HTR-8/SVneo (cell line): ENCODE measurements around the gene YIPF6.
"Not testable (repeated sequence)": the region's sequence is repeated elsewhere in the genome, so short reads cannot be mapped to it uniquely, and the experiment has no call there.

ENCODE experiments used
- DNase-seq: peaks from one replicate; pipeline ENCODE4 v3.0.0; 2011; ENCODE audit warnings: low spot score, mixed read lengths; ENCODE audit not compliant: insufficient read length
- FAIRE-seq: peaks from 2 replicates; lab custom pipeline; 2011; peaks lifted over from hg19 to GRCh38; lab: Jason Lieb, UNC

YIPF6 gene, protein sequence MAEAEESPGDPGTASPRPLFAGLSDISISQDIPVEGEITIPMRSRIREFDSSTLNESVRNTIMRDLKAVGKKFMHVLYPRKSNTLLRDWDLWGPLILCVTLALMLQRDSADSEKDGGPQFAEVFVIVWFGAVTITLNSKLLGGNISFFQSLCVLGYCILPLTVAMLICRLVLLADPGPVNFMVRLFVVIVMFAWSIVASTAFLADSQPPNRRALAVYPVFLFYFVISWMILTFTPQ

DNA sequence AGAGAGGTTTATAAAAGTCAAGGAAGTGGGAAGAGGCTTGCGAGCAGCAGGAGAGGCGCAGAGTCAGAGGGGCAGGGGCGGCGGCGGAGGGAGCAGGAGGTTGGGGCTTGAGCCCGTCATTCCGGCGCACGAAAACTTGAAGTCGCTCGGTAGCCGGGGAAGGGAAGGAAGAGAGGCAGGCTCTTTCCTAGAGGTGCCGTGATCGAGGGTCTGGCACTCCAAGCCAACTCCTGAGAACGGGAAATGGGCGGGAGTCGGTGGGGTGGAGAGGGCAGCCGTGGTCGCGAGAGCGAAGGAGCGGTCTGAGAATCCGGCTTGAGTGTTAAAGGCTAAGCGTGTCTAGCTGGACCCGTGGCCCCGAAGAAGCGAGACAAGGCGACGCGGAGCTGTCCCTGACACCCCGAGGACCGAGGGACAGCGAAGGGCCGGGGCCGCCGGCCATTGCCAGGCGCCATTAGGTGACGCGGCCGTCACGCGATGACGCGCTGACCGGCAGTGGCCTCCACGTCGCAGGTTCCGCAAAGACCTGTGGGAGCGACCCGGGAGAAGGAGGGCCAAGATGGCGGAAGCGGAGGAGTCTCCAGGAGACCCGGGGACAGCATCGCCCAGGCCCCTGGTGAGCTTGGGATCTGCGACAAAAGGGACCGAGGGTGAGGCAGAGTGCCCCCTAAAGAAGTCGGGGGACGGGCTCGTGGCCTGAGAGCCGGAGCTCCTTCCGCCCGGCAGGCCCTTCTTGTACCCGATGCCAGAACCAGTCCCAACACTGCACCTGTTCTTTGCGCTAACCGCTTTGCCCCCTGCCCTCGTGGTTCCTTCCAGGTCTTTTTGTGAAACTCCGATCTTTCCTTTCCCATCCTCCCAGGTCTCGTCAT, at the start of gene YIPF6:
TSS of gene YIPF6 (plus strand) at position 544 of the 872 bp plus-strand sequence. CDS start at position 560, 16 bp downstream.
- DNase-seq (peak; percentile 61), FAIRE-seq (no peak)

DNA sequence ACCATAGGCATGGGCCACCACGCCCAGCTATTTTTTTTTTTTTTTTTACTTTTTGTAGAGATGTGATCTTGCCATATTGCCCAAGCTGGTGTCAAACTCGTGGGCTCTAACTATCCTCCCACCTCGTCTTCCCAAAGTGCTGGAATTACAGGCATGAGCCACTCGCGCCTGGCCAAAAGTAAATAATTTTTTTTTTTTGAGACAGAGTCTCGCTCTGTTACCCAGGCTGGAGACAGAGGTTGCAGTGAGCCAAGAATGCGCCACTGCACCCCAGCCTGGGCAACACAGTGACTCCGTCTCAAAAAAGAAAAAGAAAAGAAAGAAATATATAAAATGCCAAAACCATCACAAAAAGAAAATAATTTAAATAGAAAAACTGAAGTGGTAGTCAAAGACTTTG, 47.1 kb upstream of the YIPF6 start:
- no peak for FAIRE-seq
- DNase-seq = no peak

DNA sequence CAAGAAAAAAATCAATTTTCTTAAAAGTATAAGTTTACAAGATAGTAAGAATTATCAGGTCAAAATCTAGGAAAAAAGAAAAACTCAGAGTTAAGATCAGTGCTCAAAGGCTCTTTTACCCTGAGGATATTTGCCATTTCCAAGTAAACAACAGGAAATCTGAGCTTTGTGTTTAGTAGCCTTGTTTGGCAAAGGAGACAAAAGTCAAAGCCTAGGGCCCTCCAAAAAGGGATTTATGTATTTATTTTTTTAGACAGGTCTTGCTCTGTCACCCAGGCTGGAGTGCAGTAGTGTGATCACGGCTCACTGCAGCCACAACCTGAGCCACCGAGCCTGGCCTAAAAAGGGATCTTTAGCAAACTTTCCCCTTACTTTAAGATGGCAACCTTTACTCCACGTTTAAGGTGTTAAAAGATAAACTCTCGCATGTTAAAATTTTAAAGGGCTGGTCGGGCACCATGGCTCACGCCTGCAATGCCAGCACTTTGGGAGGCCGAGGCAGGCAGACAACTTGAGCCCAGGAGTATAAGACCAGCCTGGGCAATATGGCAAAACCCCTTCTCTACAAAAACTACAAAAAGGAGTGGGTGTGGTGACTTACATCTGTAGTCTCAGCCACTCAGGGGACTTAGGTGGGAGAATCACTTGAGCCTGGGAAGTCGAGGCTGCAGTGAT, 44.2 kb upstream of the YIPF6 start:
- no peak for DNase-seq
- no peak for FAIRE-seq

DNA sequence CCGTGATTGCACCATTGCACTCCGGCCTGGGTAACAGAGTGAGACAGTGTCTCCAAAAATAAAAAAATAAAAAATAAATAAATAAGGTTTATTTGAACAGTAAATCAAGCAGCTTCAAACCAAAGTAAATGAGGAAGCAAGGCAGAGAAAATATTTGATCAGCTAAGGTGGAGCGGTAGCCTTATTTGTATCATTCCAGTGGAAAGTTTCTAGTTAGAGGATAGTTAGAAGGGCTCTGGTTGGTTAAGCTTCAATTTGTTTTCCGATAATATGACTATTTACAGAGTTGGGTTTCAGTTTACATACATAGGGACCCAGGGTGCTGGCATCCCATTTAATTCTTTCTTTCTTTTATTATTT, 43.7 kb upstream of the YIPF6 start:
- FAIRE-seq = no peak

DNA sequence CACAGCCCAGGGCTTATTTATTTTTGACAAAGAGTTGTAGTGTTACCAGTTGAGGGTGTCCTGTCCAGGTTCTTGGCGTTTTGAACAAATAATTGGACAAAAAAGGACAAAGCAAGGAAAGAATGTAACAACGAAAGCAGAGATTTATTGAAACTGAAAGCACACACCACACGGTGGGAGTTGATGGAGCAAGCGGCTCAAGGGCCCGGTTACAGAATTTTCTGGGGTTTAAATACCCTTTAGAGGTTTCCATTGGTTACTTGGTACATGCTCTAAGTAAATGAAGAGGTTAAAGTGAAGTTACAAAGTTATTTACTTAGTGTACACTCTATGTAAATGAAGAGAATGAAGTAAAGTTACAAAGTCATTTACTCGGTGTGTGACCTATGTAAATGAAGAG, 37.8 kb upstream of the YIPF6 start:
- DNase-seq (no peak), FAIRE-seq (no peak)

More for the DNA sequence above, 43.7 kb upstream of the YIPF6 start:
- no peak for DNase-seq

DNA sequence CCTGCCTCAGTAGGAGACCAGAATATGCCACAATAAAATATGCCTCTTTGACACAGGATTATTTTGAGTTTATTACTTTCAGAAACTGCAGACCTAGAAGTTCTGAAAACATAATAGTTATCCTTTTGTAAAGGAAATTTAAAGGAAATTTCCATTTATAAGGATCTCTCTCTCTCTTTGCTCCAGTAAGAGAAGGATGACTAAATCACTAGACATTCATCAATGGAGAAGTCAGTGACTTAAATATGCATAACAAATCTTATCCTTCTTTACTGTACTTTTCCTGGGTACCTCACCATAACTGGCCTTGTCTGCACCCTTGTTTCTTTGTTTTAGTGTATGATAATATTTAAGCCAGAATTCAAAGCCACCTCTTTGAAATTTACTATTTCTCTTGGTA, 37.3 kb upstream of the YIPF6 start:
- no peak for FAIRE-seq
- DNase-seq = no peak

DNA sequence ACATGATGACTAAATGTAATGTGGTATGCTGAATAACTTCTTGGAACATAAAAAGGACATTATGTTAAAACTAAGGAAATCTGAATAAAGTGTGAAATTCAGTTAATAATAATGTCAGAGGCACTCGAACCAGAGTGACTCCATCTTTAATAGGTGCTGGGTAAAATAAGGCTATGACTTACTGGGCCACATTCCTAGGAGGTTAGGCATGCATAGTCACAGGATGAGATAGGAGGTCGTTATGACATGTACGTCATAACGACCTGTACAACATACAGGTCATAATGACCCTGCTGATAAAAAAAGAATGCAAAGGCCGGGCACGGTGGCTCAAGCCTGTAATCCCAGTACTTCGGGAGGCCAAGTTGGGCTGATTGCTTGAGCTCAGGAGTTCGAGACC, 36.7 kb upstream of the YIPF6 start:
- DNase-seq (no peak), FAIRE-seq (no peak)

DNA sequence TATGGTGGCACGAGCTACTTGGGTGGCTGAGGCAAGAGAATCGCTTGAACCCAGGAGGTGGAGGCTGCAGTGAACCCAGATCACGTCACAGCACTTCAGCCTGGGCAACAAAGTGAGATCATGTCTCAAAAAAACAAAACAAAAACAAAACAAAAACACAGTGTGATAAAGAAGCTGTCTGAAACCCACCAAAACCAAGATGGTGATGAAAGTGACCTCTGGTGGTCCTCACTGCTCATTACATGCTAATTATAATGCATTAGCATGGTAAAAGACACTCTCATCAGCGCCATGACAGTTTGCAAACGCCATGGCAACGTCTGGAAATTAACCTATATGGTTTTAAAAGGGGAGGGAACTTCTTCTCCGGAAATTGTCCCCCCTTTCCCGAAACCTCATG, 36.2 kb upstream of the YIPF6 start:
- FAIRE-seq = no peak
- no peak for DNase-seq

DNA sequence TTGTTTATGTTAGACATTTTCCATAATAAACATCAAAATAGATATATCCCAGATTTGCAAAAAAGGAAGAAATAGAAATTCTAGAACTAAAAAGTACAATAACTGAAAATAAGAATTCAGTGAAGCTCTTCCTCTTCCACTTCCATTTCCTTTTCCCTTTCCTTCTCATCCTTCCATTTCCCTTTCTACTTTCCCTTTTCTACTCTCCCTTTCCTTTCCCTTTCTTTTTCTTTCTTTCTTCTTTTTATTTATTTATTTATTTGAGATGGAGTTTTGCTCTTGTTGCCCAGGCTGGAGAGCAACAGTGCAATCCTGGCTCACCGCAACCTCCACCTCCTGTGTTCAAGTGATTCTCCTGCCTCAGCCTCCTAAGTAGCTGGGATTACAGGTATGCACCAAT, 35.0 kb upstream of the YIPF6 start:
- DNase-seq (no peak), FAIRE-seq (no peak)

DNA sequence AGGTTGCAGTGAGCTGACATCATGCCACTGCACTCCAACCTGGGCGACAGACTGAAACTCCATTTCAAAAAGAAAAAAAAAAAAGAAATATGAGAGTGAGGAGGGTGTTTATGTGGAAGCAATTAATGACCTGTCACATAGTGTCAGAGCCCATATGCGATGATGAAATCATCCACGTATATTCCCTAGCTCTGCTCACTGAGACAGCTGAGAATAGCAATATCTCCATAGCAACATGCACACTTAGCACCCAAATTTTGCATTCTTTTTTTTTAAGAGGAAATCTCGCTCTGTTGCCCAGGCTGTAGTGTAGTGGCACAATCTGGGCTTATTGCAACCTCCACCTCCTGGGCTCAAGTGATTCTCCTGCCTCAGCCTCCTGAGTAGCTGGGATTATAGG, 34.1 kb upstream of the YIPF6 start:
- DNase-seq (no peak), FAIRE-seq (no peak)

DNA sequence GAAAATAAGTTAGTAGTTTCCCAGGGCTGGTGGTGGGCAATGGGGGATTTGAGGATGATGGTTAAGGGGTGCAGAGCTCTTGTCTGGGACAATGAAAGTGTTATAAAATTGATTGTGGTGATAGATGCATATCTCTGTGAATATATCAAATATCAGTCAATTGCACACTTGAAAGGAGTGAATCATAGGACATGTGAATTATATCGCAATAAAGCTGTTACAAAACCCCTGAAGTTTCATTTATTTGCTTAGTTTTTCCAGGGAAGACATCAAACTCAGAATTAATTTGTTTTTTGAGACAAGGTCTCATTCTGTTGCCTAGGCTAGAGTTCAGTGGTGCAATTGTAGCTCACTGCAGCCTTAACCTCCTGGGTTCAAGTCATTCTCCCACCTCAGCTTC, 17.9 kb upstream of the YIPF6 start:
- FAIRE-seq (no peak), DNase-seq (no peak)

DNA sequence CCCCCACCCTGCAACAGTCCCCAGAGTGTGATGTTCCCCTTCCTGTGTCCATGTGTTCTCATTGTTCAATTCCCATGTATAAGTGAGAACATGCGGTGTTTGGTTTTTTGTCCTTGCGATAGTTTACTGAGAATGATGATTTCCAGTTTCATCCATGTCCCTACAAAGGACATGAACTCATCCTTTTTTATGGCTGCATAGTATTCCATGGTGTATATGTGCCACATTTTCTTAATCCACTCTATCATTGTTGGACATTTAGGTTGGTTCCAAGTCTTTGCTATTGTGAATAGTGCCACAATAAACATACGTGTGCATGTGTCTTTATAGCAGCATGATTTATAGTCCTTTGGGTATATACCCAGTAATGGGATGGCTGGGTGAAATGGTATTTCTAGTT, 12.7 kb upstream of the YIPF6 start:
- not testable (repeated sequence) for FAIRE-seq, DNase-seq

DNA sequence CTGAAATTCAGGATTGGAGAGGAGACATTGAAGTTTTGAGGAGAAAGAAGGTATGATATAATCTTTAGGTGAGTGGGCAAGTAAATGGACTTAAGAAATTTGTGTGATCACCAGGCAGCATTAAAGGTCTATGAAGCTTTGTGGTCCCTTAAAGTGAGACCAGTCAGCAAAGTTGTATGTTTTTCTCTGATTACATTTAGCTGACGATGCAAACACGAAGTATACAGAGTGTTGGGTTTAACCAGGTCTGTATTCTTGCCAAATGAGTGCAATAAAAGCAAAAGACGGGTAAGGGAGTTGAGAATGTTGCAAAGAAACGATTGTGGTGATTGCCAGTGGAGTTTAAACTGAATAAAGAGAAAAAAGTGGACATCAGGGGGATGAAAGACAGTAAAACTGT, 11.6 kb upstream of the YIPF6 start:
- no peak for FAIRE-seq

DNA sequence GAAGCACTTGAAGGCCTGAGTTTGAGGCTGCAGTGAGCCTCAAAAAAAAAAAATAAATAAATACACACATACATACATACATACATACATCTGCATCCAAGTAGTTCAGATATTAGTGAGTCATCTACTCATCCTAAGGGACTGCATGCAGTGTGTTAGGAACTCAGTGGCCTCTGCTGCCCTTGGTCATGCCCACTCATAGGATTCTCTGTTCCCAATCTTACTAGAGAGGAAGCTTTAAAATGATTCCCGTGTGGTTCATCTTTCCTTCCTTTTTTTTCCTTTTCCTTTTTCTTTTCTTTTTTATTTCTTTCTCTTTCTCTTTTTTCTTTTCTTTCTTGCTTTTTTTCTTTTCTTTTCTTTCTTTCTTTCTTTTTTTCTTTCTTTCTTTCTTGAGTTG, 10.9 kb upstream of the YIPF6 start:
- DNase-seq (no peak), FAIRE-seq (no peak)

More for the DNA sequence above, 11.6 kb upstream of the YIPF6 start:
- DNase-seq = no peak

DNA sequence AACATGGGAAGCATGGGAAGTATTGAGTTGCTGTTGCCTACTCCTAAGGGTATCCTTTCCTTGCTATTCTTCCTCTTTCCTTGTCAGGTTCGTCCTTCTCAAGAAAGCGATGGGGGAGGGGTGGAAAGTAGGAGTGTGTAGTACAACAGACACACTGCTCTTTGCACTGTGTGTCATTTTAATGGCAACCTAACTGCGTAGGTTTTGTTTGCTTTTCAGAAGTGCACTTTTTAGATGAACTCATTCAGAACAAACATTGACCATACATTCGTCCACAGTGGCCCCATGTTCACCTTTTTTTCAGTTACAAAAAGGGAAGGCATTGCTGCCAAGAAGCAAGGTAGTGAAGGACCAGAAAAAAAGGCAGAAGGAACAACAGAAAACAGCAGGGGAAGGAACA, 10.2 kb upstream of the YIPF6 start:
- FAIRE-seq (no peak), DNase-seq (no peak)

DNA sequence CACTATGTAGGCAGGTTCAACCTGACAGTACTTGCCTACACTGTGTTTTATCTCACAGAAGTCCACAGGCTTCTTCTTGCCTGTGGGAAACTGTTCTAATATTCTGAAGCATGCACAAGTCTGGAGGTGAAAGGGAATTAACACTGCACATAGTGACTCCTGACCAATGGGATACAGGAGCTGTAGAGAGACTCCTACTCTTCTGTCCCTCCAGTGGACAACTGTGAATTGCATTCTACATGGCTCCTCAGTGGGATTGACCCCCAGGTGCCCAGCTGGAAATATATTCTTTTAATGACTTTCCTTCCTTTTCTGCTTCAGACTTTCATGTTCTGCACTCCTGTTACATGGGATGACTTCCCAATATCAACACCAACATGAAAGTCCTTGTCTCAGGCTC, 8.2 kb upstream of the YIPF6 start:
- peak; percentile 14 for DNase-seq
- no peak for FAIRE-seq

DNA sequence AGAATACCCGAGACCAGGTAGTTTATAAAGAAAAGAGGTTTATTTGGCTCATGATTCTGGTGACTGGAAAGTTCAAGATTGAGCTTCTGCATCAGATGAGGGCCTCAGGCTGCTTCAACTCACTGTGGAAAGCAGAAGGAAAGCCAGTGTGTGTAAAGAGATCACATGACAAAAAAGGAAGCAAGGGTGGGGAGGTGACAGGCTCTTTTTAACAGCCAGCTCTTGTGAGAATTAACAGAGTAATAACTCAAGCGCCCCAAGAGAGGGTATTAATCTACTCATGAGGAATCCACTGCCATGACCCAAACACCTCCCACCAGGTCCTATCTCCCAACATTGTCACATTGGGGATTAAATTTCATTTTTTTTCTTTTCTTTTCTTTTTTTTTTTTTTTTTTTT, 6.3 kb upstream of the YIPF6 start:
- no peak for FAIRE-seq
- DNase-seq = no peak

DNA sequence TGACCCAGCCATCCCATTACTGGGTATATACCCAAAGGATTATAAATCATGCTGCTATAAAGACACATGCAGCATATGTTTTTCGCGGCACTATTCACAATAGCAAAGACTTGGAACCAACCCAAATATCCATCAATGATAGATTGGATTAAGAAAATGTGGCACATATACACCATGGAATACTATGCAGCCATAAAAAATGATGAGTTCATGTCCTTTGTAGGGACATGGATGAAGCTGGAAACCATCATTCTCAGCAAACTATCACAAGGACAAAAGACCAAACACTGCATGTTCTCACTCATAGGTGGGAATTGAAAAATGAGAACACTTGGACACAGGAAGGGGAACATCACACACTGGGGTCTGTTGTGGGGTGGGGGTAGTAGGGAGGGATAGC, 5.1 kb upstream of the YIPF6 start:
- DNase-seq, FAIRE-seq: not testable (repeated sequence)

DNA sequence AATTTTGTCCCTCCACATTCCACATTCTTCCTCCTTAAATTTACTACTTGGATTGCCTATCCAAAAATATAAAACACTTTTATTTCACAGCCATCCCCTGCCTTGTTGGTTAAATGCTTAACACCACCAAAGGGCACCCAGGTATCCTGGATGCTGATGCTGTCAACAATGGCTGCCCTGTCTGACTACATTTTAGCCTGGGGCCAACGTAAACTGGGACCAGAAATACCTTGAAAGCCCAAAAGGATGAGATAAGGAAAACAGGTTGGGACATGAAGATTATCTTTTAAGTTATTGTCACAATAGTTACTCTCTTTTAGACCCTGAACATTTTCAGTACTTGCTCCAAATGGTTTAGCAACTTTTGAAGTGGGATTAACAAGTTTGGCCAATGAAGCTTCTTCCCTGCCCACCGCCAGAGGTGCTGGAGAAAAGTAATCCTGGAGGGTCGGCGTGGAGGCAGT, 775 bp upstream of the YIPF6 start:
- peak; percentile 3 for DNase-seq
- no peak for FAIRE-seq

DNA sequence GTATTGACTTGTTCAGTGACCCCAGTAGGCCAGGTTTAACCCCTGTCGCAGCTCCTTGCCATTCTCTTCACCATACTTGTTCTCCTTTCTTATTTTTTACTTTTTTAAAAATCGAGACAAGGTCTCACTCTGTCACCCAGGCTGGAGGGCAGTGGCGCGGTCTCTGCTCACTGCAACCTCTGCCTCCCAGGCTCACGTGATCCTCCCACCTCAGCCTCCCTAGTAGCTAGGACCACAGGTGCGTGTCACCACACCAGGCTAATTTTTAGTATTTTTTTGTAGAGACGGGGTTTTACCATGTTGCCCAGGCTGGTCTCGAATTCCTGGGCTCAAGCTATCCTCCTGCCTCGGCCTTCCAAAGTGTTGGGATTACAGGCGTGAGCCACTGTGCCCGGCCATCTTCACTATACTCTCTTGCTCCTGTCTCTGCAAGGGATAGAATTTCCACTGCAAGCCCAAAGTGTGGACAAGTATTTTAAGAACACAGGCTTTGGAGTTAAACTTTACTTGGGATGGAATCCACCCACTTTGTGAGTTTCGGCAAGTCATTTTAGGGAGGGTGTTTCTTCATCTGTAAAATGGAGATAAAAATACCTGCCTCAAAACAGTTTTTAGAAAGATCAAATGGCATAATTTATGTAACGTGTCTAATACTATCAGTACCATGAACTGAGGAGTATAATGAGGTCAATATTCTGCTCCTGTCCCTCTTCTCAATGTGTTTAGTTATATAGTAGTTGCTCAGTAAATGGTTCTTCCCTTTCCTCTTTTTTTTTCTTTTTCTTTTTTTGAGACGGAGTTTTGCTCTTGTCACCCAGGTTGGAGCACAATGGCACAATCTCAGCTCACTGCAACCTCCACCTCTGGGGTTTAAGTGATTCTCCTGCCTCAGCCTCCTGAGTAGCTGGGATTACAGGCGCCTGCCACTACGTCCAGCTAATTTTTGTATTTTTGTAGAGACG, 973 bp downstream of the YIPF6 start:
- DNase-seq (no peak), FAIRE-seq (no peak)
